GM19025 (cell line): ENCODE data around the gene MMAB.
"Not testable (repeated sequence)": the region's sequence is repeated elsewhere in the genome, so short reads cannot be mapped to it uniquely, and the experiment has no call there.

Source experiments
- ATAC-seq: cut with Tn5 transposase; IDR thresholded peaks from one replicate; pipeline ENCODE4 v1.9.1; 2021; ENCODE audit warnings: mild to moderate bottlenecking, low read depth, moderate library complexity; ENCODE audit not compliant: unreplicated experiment

MMAB gene

DNA sequence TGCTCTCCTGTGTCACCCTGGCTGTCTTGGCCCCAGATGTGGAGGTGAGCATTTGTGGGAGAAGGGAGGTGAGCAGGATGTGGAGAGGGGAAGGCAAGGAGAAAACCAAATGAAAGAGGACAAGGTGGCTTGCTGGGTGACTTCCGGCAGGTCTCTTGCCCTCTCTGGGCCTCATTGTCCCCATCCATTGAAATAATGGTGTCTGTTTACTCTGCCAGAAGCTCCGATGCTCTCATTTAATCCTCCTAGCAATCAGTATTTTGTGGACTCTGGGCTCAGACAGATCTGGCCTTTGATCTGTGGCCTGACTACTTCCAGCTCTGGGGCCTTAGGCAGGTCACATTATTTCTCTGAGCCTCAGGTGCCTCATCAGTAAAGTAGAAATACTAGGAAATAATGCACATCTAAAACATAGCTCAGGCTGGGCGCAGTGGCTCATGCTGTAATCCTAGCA is 30.9 kb upstream of the MMAB start:
- ATAC-seq: no peak

DNA sequence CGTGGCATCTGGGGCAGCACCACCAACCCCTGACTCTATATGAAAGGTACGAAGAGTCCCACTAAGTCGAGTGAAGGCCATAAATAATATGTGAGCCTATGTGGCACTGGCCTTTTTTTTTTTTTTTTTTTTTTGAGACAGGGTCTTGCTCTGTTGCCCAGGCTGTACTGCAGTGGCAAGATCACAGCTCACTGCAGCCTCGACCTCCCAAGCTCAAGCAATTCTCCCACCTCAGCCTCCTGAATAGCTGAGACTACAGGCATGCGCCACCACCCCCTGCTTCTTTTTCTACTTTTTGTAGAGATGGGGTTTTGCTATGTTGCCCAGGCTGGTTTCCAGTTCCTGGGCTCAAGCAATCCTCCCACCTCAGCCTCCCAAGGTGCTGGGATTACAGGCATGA is 28.8 kb upstream of the MMAB start:
- ATAC-seq: not testable (repeated sequence)

DNA sequence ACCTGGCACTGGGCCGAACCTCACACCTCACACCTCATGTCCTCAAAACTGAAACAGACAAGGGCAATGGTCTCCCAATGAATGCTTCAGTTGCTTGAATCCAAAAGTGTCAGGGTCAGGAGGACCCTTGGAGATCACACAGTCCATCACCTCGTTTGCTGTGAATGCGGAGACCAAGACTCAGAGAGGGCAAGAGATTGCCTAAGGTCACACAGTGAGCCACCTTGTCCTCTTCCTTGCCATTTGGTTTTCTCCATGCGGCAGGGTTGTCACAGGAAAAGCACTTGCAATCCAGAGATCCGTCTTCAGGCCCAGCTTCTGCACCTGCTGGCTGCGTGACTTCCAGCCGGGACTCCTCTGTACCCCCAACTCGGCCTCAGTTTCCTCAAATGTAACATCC is 28.3 kb upstream of the MMAB start:
- no peak for ATAC-seq

DNA sequence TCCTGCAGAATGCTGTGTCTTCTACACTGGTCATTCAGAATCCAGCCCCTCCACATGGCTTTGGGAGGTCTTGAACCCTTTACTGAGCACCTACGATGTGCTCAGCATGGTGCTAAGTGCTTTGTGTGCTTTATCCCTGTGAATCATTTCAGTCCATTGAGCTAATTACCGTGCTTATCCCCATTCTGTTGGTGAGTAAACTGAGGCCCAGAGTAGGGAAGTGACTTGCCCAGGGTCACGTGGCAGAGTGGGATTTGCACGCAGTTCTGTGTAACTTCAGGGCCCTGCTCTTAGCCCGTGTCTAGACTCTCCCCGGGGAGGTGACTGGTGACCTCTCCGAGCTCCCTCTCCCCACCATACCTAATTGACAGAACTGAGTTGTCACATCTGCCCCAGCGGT is 27.7 kb upstream of the MMAB start:
- ATAC-seq: no peak

DNA sequence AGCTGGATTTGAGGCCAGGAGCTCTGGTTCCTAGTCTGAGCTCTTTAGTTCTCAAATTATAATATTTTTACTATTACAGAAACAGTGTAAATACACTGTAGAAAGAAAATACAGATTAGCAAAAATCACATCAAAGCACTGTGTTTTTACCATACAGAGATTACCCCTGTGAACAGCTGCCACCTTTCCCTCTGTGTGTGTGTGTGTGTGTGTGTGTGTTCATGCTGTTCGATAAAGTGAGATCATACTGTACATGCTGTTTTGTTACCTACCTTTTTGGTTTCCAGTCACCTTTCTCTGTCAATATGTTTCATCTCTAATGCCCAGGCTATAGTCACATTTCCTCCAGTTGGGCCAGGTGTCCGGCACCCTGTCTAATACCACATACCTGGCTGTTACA is 27.2 kb upstream of the MMAB start:
- no peak for ATAC-seq

DNA sequence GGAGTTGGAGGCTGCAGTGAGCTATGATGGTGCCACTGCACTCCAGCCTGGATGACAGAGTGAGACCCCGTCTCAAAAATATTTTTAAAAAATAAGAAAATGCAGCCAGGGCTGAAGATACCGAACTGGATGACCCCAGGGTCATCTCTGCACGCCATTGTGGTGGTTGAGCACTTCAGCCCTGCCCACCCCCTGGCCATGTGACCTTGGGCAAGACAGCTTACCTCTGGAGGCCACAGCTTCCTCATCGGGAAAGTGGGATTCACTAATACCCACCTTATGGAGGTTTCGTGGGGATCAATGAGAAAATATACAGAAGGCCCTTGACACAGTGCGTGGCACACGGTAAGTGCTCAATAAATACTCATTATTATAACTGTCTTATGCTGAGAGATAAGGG is 25.8 kb upstream of the MMAB start:
- no peak for ATAC-seq

DNA sequence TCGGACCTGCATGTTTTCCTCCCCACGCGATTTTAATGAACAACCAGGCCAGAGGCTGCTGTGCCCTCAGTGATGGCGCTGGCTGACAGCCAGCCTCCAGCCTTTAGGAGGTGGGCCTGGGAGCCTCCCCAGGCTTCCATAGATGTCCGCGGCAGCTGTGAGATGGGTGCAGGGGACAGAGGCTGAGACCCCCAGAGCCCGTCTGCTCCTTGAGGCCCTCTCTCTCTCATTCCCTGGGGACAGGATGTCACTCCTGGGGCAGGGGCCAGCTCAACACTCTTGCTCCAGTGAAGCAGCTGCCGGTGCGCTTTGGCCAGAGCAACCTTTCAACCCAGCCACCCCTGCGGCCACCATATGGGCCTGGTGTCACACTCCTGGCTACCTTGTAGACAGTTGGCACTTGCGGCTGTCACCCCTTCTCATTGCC is 25.1 kb upstream of the MMAB start:
- ATAC-seq: no peak

DNA sequence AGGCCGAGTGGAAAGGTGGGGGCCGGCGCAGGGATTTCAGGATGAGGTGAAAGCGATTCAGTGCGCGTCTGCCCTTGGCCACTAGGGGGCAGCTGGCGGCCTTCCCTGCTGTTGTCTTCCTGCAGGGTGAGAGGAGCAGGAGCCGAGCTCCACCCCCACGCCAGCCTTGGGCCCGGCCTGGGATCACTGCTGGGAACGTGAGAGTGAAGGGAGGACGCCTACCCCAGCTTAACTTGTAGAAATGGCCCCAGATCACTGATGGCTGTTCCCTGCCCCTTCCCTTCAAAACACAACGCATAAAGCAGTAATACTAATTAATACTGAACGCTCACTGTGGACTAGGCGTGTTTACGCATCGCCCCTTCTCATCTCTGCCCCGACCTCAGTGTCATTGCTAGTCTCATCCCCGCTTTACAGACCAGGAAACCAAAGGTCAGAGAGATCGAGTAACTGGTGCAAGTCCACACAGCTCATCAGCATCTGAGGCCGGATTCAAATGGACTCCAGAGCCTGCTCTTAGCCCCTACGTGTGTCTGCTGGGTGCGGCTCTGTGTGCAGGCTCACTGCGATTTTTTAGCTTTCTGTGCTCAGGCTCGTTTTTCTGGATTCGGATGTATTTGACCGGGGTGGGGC is 24.6 kb upstream of the MMAB start:
- ATAC-seq: no peak

DNA sequence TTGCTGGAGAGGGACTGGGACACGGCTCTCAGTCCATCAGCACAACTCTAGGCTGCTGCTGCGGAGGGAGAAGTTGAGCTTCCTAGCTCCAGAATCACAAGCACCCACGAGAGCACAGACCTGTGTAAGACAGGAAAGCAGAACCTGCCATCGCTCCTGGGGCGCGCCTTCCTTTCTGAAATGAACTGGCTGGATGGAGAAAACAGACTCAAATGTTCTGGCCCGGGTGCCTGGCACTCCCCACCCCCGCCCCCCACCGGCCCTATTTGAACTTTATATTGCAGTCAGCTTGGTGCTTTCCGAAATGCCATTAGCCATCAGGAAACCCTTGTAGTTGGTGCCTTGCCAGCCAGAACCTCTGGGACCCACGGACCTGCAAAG is 24.1 kb upstream of the MMAB start:
- no peak for ATAC-seq

DNA sequence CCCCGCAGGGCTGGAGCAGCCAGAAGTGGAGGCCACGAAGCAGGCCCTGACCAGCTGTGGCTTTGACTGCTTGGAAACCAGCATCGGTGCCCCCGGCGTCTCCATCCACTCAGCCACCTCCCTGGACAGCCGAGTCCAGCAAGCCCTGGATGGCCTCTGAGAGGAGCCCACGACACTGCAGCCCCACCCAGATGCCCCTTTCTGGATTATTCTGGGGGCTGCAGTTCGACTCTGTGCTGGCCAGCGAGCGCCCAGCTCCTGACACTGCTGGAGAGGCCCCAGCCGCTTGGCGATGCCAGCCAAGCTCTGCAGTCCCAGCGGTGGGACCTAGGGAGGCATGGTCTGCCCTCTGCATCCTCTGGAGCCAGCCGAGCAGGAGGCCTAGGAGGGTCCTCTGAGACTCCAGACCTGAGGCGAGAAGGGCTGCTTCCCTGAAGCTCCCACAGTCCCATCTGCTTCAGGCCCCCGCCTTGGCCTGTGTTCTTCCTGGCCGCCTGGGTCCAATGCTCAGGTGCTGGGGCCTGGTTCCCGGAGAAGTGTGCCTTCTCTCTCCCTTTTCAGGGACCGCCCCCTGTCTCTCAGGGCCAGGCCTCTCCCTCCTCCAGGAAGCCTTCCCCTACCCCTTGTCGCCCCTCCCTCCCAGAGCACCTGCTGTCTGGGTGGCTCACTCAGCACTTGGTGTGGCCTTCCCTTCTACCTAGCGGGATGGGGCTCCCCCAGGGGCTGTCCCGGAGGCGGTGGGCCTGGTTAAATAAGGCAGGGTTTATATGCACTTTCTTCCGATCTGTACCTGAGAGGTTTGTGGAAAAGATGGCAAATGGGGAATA is 23.3 kb upstream of the MMAB start:
- ATAC-seq: no peak

DNA sequence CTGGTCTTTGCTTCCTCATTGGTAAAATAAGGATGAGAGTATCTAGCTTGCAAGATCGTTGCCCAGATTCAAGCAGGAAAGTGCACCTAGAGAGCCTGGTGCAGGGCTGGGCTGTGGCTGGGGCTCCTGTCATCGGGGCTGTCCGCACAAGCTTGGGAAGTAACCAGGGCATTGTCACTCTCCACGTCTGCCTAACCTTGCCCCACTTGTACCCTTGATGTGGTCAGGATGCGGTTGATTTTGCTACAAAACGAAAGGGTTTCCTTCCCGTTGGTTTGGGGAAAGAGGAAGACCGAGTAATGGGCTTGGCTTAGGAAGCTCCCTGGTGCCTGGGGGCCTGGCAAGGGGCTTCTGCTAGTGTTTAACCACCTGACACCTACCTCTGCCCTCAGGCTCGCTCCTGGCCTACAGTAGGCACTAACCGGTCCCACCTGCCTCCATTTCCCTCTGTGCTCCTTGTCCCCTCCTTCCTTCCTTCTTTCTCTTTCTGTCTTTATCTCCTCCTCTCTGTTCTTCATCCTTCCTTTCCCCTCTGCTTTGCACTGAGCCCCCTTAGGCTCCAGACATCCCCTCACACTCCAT is 22.1 kb upstream of the MMAB start:
- no peak for ATAC-seq

DNA sequence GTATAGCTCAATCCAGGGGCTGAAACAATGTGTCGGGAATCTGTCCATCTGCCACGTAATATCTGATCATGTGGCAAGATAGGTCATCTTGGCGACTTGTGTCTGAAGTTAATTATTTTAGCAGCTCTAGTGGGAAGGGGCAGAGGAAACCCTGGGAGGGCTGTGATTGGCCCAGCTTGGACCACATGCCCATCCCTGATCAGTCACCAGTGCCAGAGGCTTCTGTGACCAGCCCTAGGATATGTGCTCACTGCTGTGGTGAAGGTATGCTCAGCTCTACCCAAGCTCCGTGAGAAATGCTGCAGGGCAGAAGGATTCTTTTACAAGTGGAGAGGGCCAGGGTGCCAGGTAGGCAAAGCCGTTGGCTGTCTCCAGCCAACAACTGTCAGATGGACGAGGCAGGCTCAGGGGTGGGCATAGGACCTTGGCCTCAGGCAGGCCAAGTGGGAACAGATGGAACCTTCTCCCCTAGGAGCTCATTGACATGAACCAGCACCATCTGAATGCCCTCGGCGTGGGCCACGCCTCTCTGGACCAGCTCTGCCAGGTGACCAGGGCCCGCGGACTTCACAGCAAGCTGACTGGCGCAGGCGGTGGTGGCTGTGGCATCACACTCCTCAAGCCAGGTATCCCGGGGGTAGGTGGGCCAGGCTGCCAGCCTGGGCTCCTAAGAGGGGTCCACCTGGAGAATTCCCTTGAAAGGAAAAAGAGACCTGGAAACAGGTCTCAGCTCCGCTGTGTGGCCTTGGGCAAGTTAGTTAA is 21.4 kb upstream of the MMAB start:
- no peak for ATAC-seq

DNA sequence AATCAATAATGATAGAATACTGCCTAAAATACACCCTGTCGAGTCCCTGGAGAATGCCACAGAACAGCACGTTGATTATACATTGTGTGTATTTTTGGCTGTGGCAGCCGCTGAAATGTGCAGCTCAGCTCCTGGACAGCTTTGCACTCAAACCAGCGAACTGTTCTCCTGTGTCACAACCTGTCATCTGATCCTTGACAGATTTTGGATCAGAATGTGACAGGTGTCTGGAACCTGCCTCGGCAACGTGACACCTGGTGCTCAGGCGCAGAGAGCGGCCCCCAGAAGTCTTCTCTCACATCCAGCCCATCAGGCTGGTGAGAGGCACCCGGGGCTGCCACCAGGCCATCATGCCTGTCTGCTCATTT is 19.6 kb upstream of the MMAB start:
- ATAC-seq: no peak

DNA sequence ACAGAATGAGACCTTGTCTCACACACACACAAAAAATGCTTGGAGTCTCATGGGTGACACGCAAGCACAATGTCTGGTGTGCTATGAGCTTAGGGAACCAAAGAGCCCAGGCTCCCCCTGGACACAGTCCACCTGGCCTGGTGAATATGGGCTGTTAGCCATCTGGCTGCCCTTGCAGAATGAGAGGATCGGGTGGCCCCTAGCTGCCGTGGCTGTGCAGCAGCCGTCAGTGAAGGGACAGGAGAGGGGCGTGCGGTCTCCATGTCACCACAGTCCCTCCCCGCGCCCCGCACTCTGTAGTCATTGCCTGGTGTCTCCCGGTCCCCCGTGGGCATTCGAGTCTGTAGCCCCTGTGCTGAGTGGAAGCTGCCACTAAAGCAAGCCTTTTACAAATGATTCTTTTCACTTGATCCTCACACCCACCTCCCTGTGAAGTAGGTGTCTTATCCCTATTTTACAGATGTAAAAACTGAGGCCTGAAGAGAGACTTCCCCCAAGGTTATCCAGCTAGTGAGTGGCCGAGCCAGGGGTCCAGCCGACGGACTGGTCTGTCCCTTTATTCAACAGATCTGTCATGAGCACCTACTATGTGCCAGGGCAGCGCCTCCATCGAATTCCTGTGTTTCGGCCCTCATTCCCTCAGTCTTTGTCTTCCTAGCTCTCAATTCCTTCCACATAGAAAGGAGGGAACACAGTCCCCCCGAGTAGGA is 19.0 kb upstream of the MMAB start:
- no peak for ATAC-seq

DNA sequence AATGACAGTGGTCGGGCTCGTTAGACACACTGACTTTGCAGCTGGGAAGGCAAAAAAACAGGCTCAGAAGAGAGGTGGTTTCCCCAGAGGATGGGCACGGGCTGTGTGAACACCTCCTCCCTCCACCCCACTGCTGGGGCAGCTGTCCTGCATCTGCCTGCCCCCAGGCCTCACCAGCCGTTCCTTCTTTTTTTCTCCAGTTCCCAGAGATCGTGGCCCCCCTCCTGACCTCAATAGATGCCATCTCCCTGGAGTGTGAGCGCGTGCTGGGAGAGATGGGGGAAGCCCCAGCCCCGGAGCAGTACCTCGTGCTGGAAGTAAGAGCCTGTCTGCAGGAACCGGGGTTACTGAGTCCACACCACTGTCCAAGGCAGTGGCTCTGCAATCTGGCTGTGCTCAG is 17.7 kb upstream of the MMAB start:
- ATAC-seq: no peak

DNA sequence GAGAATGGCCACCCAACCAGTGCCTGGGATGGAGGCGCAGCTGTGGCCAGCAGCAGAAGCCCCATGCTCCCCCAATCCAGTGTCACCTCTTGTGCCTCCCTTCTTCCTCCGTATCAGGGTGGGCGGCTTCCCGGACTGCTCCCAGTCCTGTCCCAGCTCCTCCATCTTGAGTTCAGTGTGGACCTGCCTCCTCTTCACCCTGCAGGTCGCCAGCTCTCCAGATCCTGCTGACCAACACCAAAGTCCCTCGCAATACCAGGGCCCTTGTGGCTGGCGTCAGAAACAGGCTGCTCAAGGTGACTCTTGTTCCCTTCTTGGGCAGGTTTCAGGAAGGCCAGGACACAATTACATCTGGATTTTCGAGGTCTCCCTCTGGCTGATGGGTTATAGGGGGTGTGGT is 17.3 kb upstream of the MMAB start:
- no peak for ATAC-seq

DNA sequence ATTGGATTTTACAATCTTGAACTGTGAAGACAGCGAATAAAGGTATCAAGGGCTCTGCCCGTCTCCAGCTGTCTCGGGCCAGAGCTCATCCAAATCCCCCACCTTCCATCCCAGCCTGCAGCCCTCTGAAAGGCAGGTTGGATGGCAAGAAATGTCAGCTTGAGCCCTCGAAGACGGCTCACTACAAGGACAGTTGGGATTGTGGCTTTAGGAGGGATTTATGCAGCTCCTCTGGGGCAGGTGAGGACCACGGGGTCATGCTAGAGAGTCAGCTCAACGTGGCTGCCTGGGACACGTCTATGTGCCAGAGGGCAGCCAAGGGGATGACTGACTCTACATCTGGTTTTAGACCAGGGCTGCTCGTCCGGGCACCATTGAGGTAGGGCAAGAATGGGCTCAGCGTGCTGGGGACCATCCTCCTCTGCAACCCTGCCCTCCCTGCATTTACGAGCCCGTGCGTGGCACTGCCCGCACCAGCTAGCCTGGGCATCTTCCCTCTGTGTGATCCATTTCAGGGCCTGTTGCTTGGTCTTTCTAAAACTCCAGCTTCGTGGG is 16.5 kb upstream of the MMAB start:
- ATAC-seq: no peak

DNA sequence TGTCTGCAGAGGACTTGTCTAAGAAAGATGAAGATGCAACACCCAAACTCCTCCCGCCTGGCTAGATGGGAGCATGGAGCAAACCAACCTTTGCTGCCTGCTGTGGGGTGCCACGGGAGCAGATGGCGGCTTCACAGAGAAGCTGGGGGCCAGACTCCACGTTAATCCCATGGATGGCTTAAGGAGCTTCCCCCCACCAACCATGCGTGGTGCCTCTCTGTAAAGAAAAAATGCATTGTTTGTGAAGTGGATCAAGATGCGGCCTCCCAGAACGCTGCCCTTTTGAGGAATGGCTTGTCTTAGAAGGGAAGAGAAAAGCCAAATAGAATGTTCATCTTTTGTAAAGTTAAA is 15.9 kb upstream of the MMAB start:
- ATAC-seq: no peak

DNA sequence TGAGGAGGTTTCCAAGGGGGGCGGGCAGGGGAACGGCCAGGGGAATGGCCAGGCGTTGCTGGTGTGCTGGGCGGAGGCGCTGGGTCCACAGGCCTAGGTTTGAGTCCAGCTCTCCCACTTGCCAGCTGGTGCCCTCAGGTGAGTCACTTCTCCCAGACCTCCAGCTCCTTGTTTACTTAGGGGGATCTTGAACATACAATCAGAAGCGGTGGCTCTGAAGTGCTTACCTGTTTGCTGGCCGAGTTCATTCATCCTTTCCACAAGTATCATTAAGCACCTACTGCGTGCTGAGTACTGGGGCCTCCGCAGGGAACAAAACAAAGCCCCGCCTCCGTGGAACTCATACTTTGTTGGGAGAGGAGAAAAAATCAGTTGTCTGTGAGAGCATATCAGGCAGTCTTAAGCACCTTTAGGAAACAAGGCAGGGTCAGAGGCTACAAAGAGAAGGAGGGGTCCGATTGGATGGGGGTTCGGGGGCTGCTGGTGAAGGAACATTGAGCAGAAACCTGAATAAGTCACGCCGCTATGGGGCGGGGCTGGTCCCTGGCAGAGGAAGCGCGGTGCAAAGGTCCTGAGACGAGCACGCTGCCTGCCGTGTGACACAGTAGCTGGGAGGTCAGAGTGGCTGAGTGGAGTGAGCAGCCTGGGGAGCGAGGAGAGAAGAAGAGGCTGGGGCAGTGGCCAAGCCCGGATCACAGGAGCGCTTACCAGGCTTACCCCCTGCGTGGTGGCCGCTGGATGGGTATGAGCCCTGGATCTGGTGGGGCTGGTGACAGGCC is 15.3 kb upstream of the MMAB start:
- ATAC-seq: no peak

DNA sequence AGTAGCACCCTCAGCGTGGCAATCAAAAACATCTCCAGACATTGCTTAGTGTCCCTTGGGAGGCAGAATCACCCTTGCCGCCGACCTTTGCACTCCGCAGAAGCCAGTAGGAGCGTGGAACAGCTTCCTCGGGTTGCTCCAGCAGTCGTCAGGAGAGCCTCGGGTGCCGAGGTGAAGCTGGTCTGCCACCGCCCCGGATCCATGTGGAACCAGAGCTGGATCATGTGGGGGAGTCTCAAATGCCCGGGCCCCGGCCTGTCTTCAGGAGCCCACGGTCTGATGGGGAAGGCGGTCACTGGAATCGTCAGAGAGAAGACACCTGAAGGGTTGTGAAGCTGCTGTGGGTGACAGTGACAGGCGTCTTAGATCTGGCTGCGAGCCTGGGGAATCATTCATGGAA is 14.6 kb upstream of the MMAB start:
- no peak for ATAC-seq
